Effector memory CD8-positive, alpha-beta T cell (primary cell): ENCODE measurements around the gene THAP10.
"Not testable (repeated sequence)": the region's sequence is repeated elsewhere in the genome, so short reads cannot be mapped to it uniquely, and the experiment has no call there.

Experiments
- ATAC-seq: fragments of 150-1000 bp; cut with Tn5 transposase; replicated peaks from 2 replicates; pipeline ENCODE4 v1.10.0; 2021; ENCODE audit warnings: mild to moderate bottlenecking, moderate library complexity
- DNase-seq, 3 experiments: peaks; one replicate each; pipeline ENCODE4 v3.0.0; 2021
- H3K27ac Mint-ChIP-seq, 2 donors: one replicate each; pipeline ENCODE4 v1.8.0; 2022; ENCODE audit warnings: mild to moderate bottlenecking in 2 of 2, mixed read lengths in 2 of 2, moderate library complexity in 2 of 2
- H3K27me3 Mint-ChIP-seq, 2 donors: one replicate each; pipeline ENCODE4 v1.8.0; 2022; ENCODE audit warnings: mixed read lengths in 2 of 2
- H3K36me3 Mint-ChIP-seq: one replicate; pipeline ENCODE4 v1.8.0; 2022; ENCODE audit warnings: mild to moderate bottlenecking, moderate library complexity, mixed read lengths; ENCODE audit not compliant: insufficient read depth
- H3K4me1 Mint-ChIP-seq, 2 donors: one replicate each; pipeline ENCODE4 v1.8.0; 2022; ENCODE audit warnings: low read depth in 2 of 2, mixed read lengths in 2 of 2
- H3K4me3 Mint-ChIP-seq, 2 donors: one replicate each; pipeline ENCODE4 v1.8.0; 2022; ENCODE audit warnings: mild to moderate bottlenecking in 2 of 2, mixed read lengths in 2 of 2, moderate library complexity in 2 of 2
- H3K9me3 Mint-ChIP-seq, 2 donors: one replicate each; pipeline ENCODE4 v1.8.0; 2022; ENCODE audit warnings: mixed read lengths in 2 of 2

Gene THAP10

GRCh38 chr15:70870051-70870450, 22.2 kb downstream of the THAP10 start:
- no peak overlapping the region for H3K27ac Mint-ChIP-seq
- H3K27me3 Mint-ChIP-seq: peaks cover 11 to 36% of the 10 kb centered on the region in 2 donors
- ATAC-seq: no peak

GRCh38 chr15:70869346-70869745, 22.9 kb downstream of the THAP10 start:
- Mint-ChIP-seq H3K27ac (no peak overlapping the region), H3K27me3 (peaks cover 10 to 33% of the 10 kb centered on the region in 2 donors), H3K36me3 (no peaks in the 10 kb centered on the region), H3K4me3 (no peak overlapping the region), H3K4me1 (no peaks in the 10 kb centered on the region), H3K9me3 (peaks cover 0 to 1% of the 10 kb centered on the region in 2 donors)
- ATAC-seq: no peak
- DNase-seq: no peak

More at GRCh38 chr15:70870051-70870450, 22.2 kb downstream of the THAP10 start:
- Mint-ChIP-seq H3K36me3 (no peaks in the 10 kb centered on the region), H3K4me3 (no peak overlapping the region), H3K9me3 (peaks cover 0 to 1% of the 10 kb centered on the region in 2 donors), H3K4me1 (no peaks in the 10 kb centered on the region)
- no peak for DNase-seq

- DNase-seq (no peak), ATAC-seq (no peak)
- no peak overlapping the region for H3K4me3 Mint-ChIP-seq
- H3K4me1 Mint-ChIP-seq: no peaks in the 10 kb centered on the region
- no peaks in the 10 kb centered on the region for H3K9me3 Mint-ChIP-seq
- peaks cover 4 to 29% of the 10 kb centered on the region in 2 donors for H3K27me3 Mint-ChIP-seq
- no peak overlapping the region for H3K27ac Mint-ChIP-seq
- no peaks in the 10 kb centered on the region for H3K36me3 Mint-ChIP-seq
Observed at GRCh38 chr15:70867911-70868467, 24.2 kb downstream of the THAP10 start.

- ATAC-seq: no peak
- no peak overlapping the region for H3K4me3 Mint-ChIP-seq
- H3K4me1 Mint-ChIP-seq: no peaks in the 10 kb centered on the region
- peaks cover 4 to 23% of the 10 kb centered on the region in 2 donors for H3K27me3 Mint-ChIP-seq
- no peaks in the 10 kb centered on the region for H3K36me3 Mint-ChIP-seq
- no peak for DNase-seq
- H3K9me3 Mint-ChIP-seq: no peaks in the 10 kb centered on the region
- H3K27ac Mint-ChIP-seq: no peak overlapping the region
Observed at GRCh38 chr15:70866982-70867641, 25.1 kb downstream of the THAP10 start.

GRCh38 chr15:70863450-70864218, 28.6 kb downstream of the THAP10 start:
- Mint-ChIP-seq H3K36me3 (no peaks in the 10 kb centered on the region), H3K4me1 (no peaks in the 10 kb centered on the region), H3K27ac (no peak overlapping the region), H3K4me3 (no peak overlapping the region), H3K27me3 (peaks cover 6 to 58% of the 10 kb centered on the region in 2 donors), H3K9me3 (no peaks in the 10 kb centered on the region)
- ATAC-seq: no peak
- DNase-seq: no peak

- Mint-ChIP-seq H3K36me3 (no peaks in the 10 kb centered on the region), H3K4me3 (no peak overlapping the region), H3K4me1 (no peaks in the 10 kb centered on the region), H3K27ac (no peak overlapping the region), H3K27me3 (peaks cover 35 to 84% of the 10 kb centered on the region in 2 donors), H3K9me3 (no peaks in the 10 kb centered on the region)
- DNase-seq (no peak), ATAC-seq (no peak)
Observed at GRCh38 chr15:70859998-70860397, 32.2 kb downstream of the THAP10 start.

GRCh38 chr15:70859322-70859908, 32.8 kb downstream of the THAP10 start:
- ATAC-seq (no peak), DNase-seq (no peak)
- no peak overlapping the region for H3K27ac Mint-ChIP-seq
- H3K9me3 Mint-ChIP-seq: no peaks in the 10 kb centered on the region
- H3K27me3 Mint-ChIP-seq: peaks cover 41 to 87% of the 10 kb centered on the region in 2 donors
- H3K4me1 Mint-ChIP-seq: peaks cover 3% of the 10 kb centered on the region in 2 donors
- H3K4me3 Mint-ChIP-seq: no peak overlapping the region
- no peaks in the 10 kb centered on the region for H3K36me3 Mint-ChIP-seq

- H3K4me1 Mint-ChIP-seq, H3K36me3 Mint-ChIP-seq, H3K4me3 Mint-ChIP-seq, H3K9me3 Mint-ChIP-seq, ATAC-seq, H3K27ac Mint-ChIP-seq, DNase-seq: not testable (repeated sequence)
- peaks cover 43 to 85% of the 10 kb centered on the region in 2 donors for H3K27me3 Mint-ChIP-seq
Observed at GRCh38 chr15:70858614-70859321, 33.5 kb downstream of the THAP10 start.

- Mint-ChIP-seq H3K27me3 (peaks cover 49 to 88% of the 10 kb centered on the region in 2 donors), H3K9me3 (no peaks in the 10 kb centered on the region), H3K4me1 (peaks cover 5 to 6% of the 10 kb centered on the region in 2 donors), H3K27ac (no peak overlapping the region), H3K4me3 (no peak overlapping the region), H3K36me3 (no peaks in the 10 kb centered on the region)
- DNase-seq (no peak), ATAC-seq (no peak)
Observed at GRCh38 chr15:70857562-70858285, 34.5 kb downstream of the THAP10 start.

GRCh38 chr15:70856884-70857561, 35.2 kb downstream of the THAP10 start:
- Mint-ChIP-seq H3K4me1 (peaks cover 5 to 6% of the 10 kb centered on the region in 2 donors), H3K9me3 (no peaks in the 10 kb centered on the region), H3K27me3 (peaks cover 55 to 94% of the 10 kb centered on the region in 2 donors), H3K36me3 (no peaks in the 10 kb centered on the region), H3K27ac (no peak overlapping the region), H3K4me3 (no peak overlapping the region)
- ATAC-seq (no peak), DNase-seq (no peak)

- Mint-ChIP-seq H3K27ac (no peak overlapping the region), H3K9me3 (no peaks in the 10 kb centered on the region), H3K27me3 (peaks cover 62 to 94% of the 10 kb centered on the region in 2 donors), H3K36me3 (no peaks in the 10 kb centered on the region), H3K4me3 (no peak overlapping the region), H3K4me1 (peaks cover 5 to 6% of the 10 kb centered on the region in 2 donors)
- DNase-seq (no peak), ATAC-seq (no peak)
Observed at GRCh38 chr15:70856177-70856883, 35.9 kb downstream of the THAP10 start.

GRCh38 chr15:70855764-70856163, 36.5 kb downstream of the THAP10 start:
- no peak overlapping the region for H3K4me3 Mint-ChIP-seq
- no peaks in the 10 kb centered on the region for H3K36me3 Mint-ChIP-seq
- peaks cover 5 to 6% of the 10 kb centered on the region in 2 donors for H3K4me1 Mint-ChIP-seq
- peaks cover 67 to 94% of the 10 kb centered on the region in 2 donors for H3K27me3 Mint-ChIP-seq
- ATAC-seq (no peak), DNase-seq (no peak)
- H3K27ac Mint-ChIP-seq: no peak overlapping the region
- no peaks in the 10 kb centered on the region for H3K9me3 Mint-ChIP-seq
